Peyer's patch (tissue), 4 donors: ENCODE data around the gene AFG3L2.

Source experiments
- CTCF ChIP-seq, 6 experiments: fragments of 450-650 bp in 4 of 6; fragments of 200-600 bp in 2 of 6; sonication (generic) in 1 of 6; IDR thresholded peaks; one replicate each; pipeline ENCODE4 v1.5.1; 2017 to 2019; ENCODE audit warnings: antibody characterized with exemption in 6 of 6, mild to moderate bottlenecking in 3 of 6, moderate library complexity in 1 of 6
- POLR2A ChIP-seq, 2 donors: fragments of 450-650 bp; IDR thresholded peaks; one replicate each; pipeline ENCODE4 v1.5.1; 2017; ENCODE audit warnings: antibody characterized with exemption in 2 of 2, mild to moderate bottlenecking in 2 of 2, moderate library complexity in 2 of 2

GRCh38 chr18:12403601-12404506, 26.8 kb upstream of the AFG3L2 start:
- no peak for TF ChIP-seq CTCF (IDR thresholded peaks at IDR 0.05)
- TF ChIP-seq POLR2A (IDR thresholded peaks at IDR 0.05), result no peak
